Heart left ventricle (tissue), 16 donors: ENCODE data around the gene TMEM72. TPM values are rescaled to one million over a fixed set of nuclear protein-coding genes. Genes with fewer than 3 reads are reported as not detected.

Source experiments
- ATAC-seq, 4 donors: fragments of 200-7000 bp; cut with Tn5 transposase; one replicate each; pipeline ENCODE4 v1.9.1; 2020 to 2022; ENCODE audit warnings: moderate library complexity in 4 of 4, mild to moderate bottlenecking in 3 of 4, moderate number of reproducible peaks in 1 of 4
- DNase-seq, 5 donors: peaks; one replicate each; pipeline ENCODE4 v3.0.0-alpha.2; 2020
- H3K27ac ChIP-seq, 12 donors: fragments of 200-600 bp; sonication (generic) in 4 of 12; one replicate each; pipeline versions ENCODE4 v1.5.0 to v1.8.0; 2016 to 2022; ENCODE audit warnings: mild to moderate bottlenecking in 2 of 12
- H3K27me3 ChIP-seq, 9 donors: fragments of 200-600 bp; sonication (generic) in 2 of 9; one replicate each; pipeline versions ENCODE4 v1.5.1 to v1.8.0; 2016 to 2022; ENCODE audit warnings: mild to moderate bottlenecking in 3 of 9
- H3K36me3 ChIP-seq, 9 donors: fragments of 200-600 bp; sonication (generic) in 2 of 9; one replicate each; pipeline versions ENCODE4 v1.5.0 to v1.8.0; 2018 to 2022; ENCODE audit warnings: mild to moderate bottlenecking in 2 of 9
- H3K4me1 ChIP-seq, 12 donors: fragments of 200-600 bp; sonication (generic) in 4 of 12; one replicate each; pipeline versions ENCODE4 v1.5.0 to v1.8.0; 2016 to 2022; ENCODE audit warnings: mild to moderate bottlenecking in 3 of 12
- H3K4me3 ChIP-seq, 12 donors: fragments of 200-600 bp; sonication (generic) in 4 of 12; one replicate each; pipeline versions ENCODE4 v1.5.0 to v1.8.0; 2017 to 2022; ENCODE audit warnings: mild to moderate bottlenecking in 9 of 12, moderate library complexity in 4 of 12
- H3K9me3 ChIP-seq, 12 donors: fragments of 200-600 bp; sonication (generic) in 4 of 12; one replicate each; pipeline versions ENCODE4 v1.5.0 to v1.8.0; 2016 to 2022; ENCODE audit warnings: mild to moderate bottlenecking in 1 of 12
- CTCF ChIP-seq, 12 donors: fragments of 200-600 bp; sonication (generic) in 4 of 12; IDR thresholded peaks; one replicate each; pipeline versions ENCODE4 v1.5.0 to v1.8.0; 2018 to 2022; ENCODE audit warnings: antibody characterized with exemption in 12 of 12, mild to moderate bottlenecking in 5 of 12
- POLR2A ChIP-seq, 2 donors: fragments of 450-650 bp; IDR thresholded peaks; one replicate each; pipeline ENCODE4 v1.6.1; 2017; ENCODE audit warnings: antibody characterized with exemption in 2 of 2, mild to moderate bottlenecking in 2 of 2, moderate library complexity in 2 of 2
- WGBS, 4 donors: extraction: QIAGEN DNeasy Blood & Tissue Kit in 2 of 4; methylation state at CpG; one replicate each; pipeline versions ENCODE4 v1.1.5 to v1.1.7; 2013 to 2018; 5-methylcytosine and 5-hydroxymethylcytosine counted together
- intact Hi-C, 10 donors: fragments of 100-400 bp; cut with DNase I; formaldehyde crosslinking; loops; one replicate each; pipeline versions ENCODE4 v1.11.1 to v1.14.2; 2022
- polyA plus RNA-seq, 2 donors: library from polyadenylated mRNA; stranded (reverse); fragments of 200-250 nt; gene quantifications; one replicate each; pipeline ENCODE4 v1.2.3, GENCODE V29; 2013
- total RNA-seq, 9 donors: library from RNA; depleted of rRNA in 2 of 9; stranded (reverse); fragments of >200 nt in 2 of 9; fragmentation: NEBNext Ultra II Directional in 3 of 9; extraction: Animal tissue kit (Norgen Biotek cat#: 25700) in 3 of 9; gene quantifications; one replicate each; pipeline versions ENCODE4 v1.1.0 to v1.2.4, GENCODE V29; 2016 to 2023
- donor health status: ischemic (EF 13 %, LVEDD 7.1; RV severe dilation, severe dysfunction).
- donor health status: healthy with polysubstance abuse.
- donor health status: DM: no; HTN: yes; CAD: no.
- donor health status: DM: no; HTN: no; CAD: no.
- donor health status: ischemic (EF 25% LVEDD 6.9; RV normal size, moderate dysfunction).
- donor health status: ischemic (EF 25% LVEDD 5.7; RV mildly dilated, moderate dysfunction).
- donor health status: healthy.
- donor health status: DM: yes; HTN: yes; CAD: no.
- donor health status: ischemic (EF 35%, LVEDD 5.7; RV mildly dilated, moderate dysfunction).
- donor health status: nonischemic (EF 11% LVEDD 7.7; RV severe dilation, severe dysfunction).
- donor health status: DM: yes; HTN: yes; CAD: no.
- donor health status: PGD.
- donor health status: ischemic (EF 29% LVEDD 5.4; RV normal size, mild dysfunction).
- donor health status: nonischemic (EF 23%, LVEDD 6.1; RV moderate dilation, normal function).

TMEM72 gene
- total and polyA plus RNA-seq, 11 donors, result 0.15 to 0.27 TPM; not detected in 9

DNA sequence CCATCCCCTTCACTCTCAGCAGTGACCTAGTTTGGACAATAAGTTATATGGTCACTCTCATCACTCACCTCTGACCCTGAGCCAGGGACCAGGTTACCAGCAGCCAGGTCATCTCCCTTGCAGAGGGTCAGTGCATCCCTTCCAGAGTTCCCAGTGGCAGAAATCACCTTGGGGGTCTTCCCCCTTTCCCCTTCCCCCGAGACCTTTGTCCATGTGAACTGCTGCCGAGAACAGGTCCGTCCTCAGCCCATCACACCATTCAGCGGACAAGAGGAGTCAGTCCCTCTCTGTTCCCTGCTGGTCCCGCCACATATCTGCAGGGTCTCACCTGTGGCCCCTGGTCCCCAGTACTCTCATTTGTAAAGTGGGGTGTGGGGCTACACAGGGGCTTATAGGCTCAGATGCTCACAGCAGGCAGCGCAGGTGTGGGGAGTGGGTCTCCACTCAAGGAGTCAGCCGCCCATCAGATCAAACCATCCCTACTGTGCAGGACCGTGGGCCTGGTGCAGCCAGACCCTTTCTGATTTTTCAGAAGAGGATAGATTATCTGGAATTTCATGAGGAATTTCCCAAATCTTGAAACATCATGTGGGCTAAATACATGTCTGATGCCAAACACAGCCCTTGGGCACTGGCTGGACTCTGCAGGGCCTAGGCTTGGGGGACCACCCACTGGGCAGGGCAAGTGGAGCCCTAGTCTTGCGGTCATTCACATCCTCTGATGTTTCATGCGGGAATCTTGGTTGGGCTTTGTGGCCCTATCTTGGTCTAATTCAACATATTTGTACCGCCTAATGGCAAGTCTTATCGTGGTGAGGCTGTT lies 61.0 kb downstream of the TMEM72 start:
- intact Hi-C loops, result loop anchor here in 4 of 10 donors (2.0 to 10.0 kb wide), 4 partner anchors 39 to 1297 kb away; no protein-coding TSS in a partner anchor
- ATAC-seq, result no peak
- Histone ChIP-seq H3K27me3 (no peaks in the 10 kb centered on the region), H3K4me3 (no peak overlapping the region), H3K4me1 (peaks cover 10 to 92% (median 69%) of the 10 kb centered on the region in 12 donors), H3K9me3 (no peaks in the 10 kb centered on the region), H3K36me3 (peaks cover 0 to 60% (median 41%) of the 10 kb centered on the region in 9 donors), H3K27ac (peak overlapping the region in 8 of 12 donors; percentile 14 to 97 (median 86))
- 95 to 96% (median 95%) methylated on average over 12 of the region's 12 CpGs for WGBS, 4 donors
- no peak for TF ChIP-seq CTCF (IDR thresholded peaks at IDR 0.05)
- DNase-seq, result no peak

GRCh38 chr10:44972874-44973306 lies 61.8 kb downstream of the TMEM72 start:
- Histone ChIP-seq H3K9me3 (no peaks in the 10 kb centered on the region), H3K27me3 (no peaks in the 10 kb centered on the region), H3K4me1 (peaks cover 6 to 92% (median 67%) of the 10 kb centered on the region in 12 donors), H3K36me3 (peaks cover 0 to 67% (median 44%) of the 10 kb centered on the region in 9 donors), H3K4me3 (no peak overlapping the region), H3K27ac (peak overlapping the region in 11 of 12 donors; percentile 14 to 97 (median 82))
- ATAC-seq (no peak), DNase-seq (peak in 1 of 5 donors; percentile 38)
- WGBS, 4 donors, result 54 to 62% (median 58%) methylated on average over 6 of the region's 6 CpGs
- TF ChIP-seq CTCF (IDR thresholded peaks at IDR 0.05) (no peak), POLR2A (IDR thresholded peaks at IDR 0.05) (no peak)
- intact Hi-C loops, result loop anchor here in 4 of 10 donors (2.0 to 10.0 kb wide), 4 partner anchors 40 to 1298 kb away; no protein-coding TSS in a partner anchor

- Histone ChIP-seq H3K4me3 (peak overlapping the region in 1 of 12 donors; percentile 50), H3K4me1 (peaks cover 6 to 92% (median 61%) of the 10 kb centered on the region in 12 donors), H3K36me3 (peaks cover 0 to 67% (median 44%) of the 10 kb centered on the region in 9 donors), H3K27me3 (no peaks in the 10 kb centered on the region), H3K9me3 (no peaks in the 10 kb centered on the region), H3K27ac (peak overlapping the region in 11 of 12 donors; percentile 78 to 97 (median 91))
- intact Hi-C loops, result loop anchor here in 7 of 10 donors (2.0 to 10.0 kb wide), 6 partner anchors 15 to 1299 kb away; partner anchors contain the start of gene RASSF4 (in 1 of the 7)
- WGBS, 4 donors, result 58 to 75% (median 64%) methylated on average over 16 to 18 of the region's 18 CpGs
- no peak for TF ChIP-seq CTCF (IDR thresholded peaks at IDR 0.05)
- TF ChIP-seq POLR2A (IDR thresholded peaks at IDR 0.05), result no peak
- peak in 1 of 5 donors; percentile 35 for DNase-seq
- no peak for ATAC-seq
Measured at GRCh38 chr10:44973323-44974081, 62.4 kb downstream of the TMEM72 start.
